T-cell (primary cell): ENCODE data around the gene PLAC1. TPM values are rescaled to one million over a fixed set of nuclear protein-coding genes. Genes with fewer than 3 reads are reported as not detected.

Experiments
- ATAC-seq, 4 experiments: fragments of 200-7000 bp in 3 of 4; fragments of 150-1000 bp in 1 of 4; cut with Tn5 transposase; replicated peaks in 1 of 4; 1 replicate in 3 of 4; 2 replicates in 1 of 4; pipeline ENCODE4 v1.10.0; 2021; ENCODE audit warnings: moderate library complexity in 3 of 4, mild to moderate bottlenecking in 2 of 4, moderate number of reproducible peaks in 1 of 4
- CTCF ChIA-PET, 2 donors: fragments of 300-600 bp; sonication (Branson Sonifier 250); formaldehyde crosslinking; loops; one replicate each; lab custom pipeline; 2022; ENCODE audit warnings: antibody characterized with exemption in 2 of 2; lab: Charles Lee
- POLR2A ChIA-PET, 2 donors: fragments of 300-600 bp; sonication (Branson Sonifier 250); formaldehyde crosslinking; loops; one replicate each; lab custom pipeline; 2022; ENCODE audit warnings: antibody characterized with exemption in 2 of 2; lab: Charles Lee
- DNase-seq, 35 experiments: peaks; one replicate each; pipeline versions ENCODE4 v3.0.0 to v3.0.0-alpha.2; 2013 to 2023
- H3K27ac ChIP-seq: one replicate; pipeline ENCODE4 v1.5.1; 2013; ENCODE audit warnings: low read length
- H3K27me3 ChIP-seq, 2 experiments: replicated peaks in 1 of 2; 1 replicate in 1 of 2; 2 replicates in 1 of 2; pipeline versions ENCODE4 v1.6.1 to v1.7.0; 2013; ENCODE audit warnings: low read length in 1 of 2, mixed read lengths in 1 of 2; ENCODE audit not compliant: control insufficient read depth in 2 of 2, insufficient read depth in 2 of 2; ENCODE audit errors: extremely low read depth in 1 of 2
- H3K36me3 ChIP-seq, 2 donors: 1 replicate in 1 of 2; 2 replicates in 1 of 2; pipeline versions ENCODE4 v1.6.1 to v1.7.0; 2013; ENCODE audit warnings: low read length in 1 of 2; ENCODE audit not compliant: control insufficient read depth in 2 of 2, insufficient read depth in 1 of 2; ENCODE audit errors: extremely low read depth in 1 of 2
- H3K4me1 ChIP-seq, 2 experiments: 1 replicate in 1 of 2; 2 replicates in 1 of 2; pipeline versions ENCODE4 v1.6.1 to v1.7.0; 2013; ENCODE audit warnings: low read length in 2 of 2, mixed read lengths in 1 of 2; ENCODE audit not compliant: insufficient read depth in 2 of 2, control insufficient read depth in 1 of 2; ENCODE audit errors: extremely low read depth in 1 of 2
- H3K4me3 ChIP-seq, 2 donors: 1 replicate in 1 of 2; 2 replicates in 1 of 2; pipeline versions ENCODE4 v1.5.1 to v1.7.0; 2013; ENCODE audit warnings: mild to moderate bottlenecking in 2 of 2, low read length in 1 of 2, moderate library complexity in 1 of 2; ENCODE audit not compliant: control insufficient read depth in 1 of 2; ENCODE audit errors: extremely low read depth in 1 of 2
- H3K9me3 ChIP-seq: 2 replicates; pipeline ENCODE4 v1.7.0; 2013
- H3K27ac Mint-ChIP-seq, 2 donors: one replicate each; pipeline ENCODE4 v1.8.0; 2020 to 2021; ENCODE audit warnings: mild to moderate bottlenecking in 2 of 2, mixed read lengths in 2 of 2
- H3K27me3 Mint-ChIP-seq, 2 donors: one replicate each; pipeline ENCODE4 v1.8.0; 2021 to 2022; ENCODE audit warnings: mixed read lengths in 2 of 2
- H3K36me3 Mint-ChIP-seq: one replicate; pipeline ENCODE4 v1.8.0; 2021; ENCODE audit warnings: mixed read lengths
- H3K4me1 Mint-ChIP-seq, 3 donors: one replicate each; pipeline ENCODE4 v1.8.0; 2020 to 2022; ENCODE audit warnings: mixed read lengths in 3 of 3, mild to moderate bottlenecking in 1 of 3
- H3K4me3 Mint-ChIP-seq, 3 donors: one replicate each; pipeline ENCODE4 v1.8.0; 2020 to 2022; ENCODE audit warnings: mild to moderate bottlenecking in 3 of 3, mixed read lengths in 3 of 3, moderate library complexity in 3 of 3
- H3K9me3 Mint-ChIP-seq, 3 donors: one replicate each; pipeline ENCODE4 v1.8.0; 2020 to 2022; ENCODE audit warnings: mixed read lengths in 3 of 3
- WGBS: methylation state at CpG from one replicate; pipeline ENCODE4 v1.1.5; 2013; ENCODE audit warnings: missing lambda C conversion rate; ENCODE audit not compliant: insufficient coverage; 5-methylcytosine and 5-hydroxymethylcytosine counted together
- total RNA-seq, 35 experiments: library from RNA in 6 of 35; stranded (reverse) in 6 of 35; fragments of 120-200 nt in 1 of 35; gene quantifications; one replicate each; pipeline versions ENCODE4 v1.2.1 to v1.2.4 and lab custom pipeline; 2013 to 2026

PLAC1 gene
- total RNA-seq, 5 donors from 2014 or later (not counting 1 experiment from before 2014, with no cell fraction given) = not detected

DNA sequence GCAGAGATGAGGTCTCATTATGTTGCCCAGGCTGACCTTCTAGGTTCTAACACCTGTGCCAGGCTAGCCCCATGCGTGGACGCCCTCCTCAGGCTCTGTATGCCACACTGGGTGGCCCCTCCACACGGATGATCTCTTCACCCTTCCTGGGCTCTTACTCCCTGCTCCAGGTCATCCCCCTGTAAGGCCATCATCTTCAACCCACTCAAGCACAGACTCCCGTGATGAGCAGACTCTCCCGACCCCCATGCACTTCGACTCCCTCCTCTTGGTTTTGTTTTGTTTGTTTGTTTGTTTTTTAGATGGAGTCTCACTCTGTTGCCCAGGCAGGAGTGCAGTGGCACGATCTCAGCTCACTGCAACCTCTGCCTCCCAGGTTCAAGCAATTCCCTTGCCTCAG, 127.4 kb downstream of the PLAC1 start:
- Histone ChIP-seq H3K4me3 (no peak overlapping the region), H3K27ac (no peak overlapping the region), H3K36me3 (no peaks in the 10 kb centered on the region), H3K4me1 (no peaks in the 10 kb centered on the region), H3K27me3 (no peaks in the 10 kb centered on the region), H3K9me3 (no peaks in the 10 kb centered on the region)
- Mint-ChIP-seq H3K36me3 (no peaks in the 10 kb centered on the region), H3K27ac (no peak overlapping the region), H3K27me3 (peaks cover 0 to 6% of the 10 kb centered on the region in 2 donors), H3K4me1 (no peaks in the 10 kb centered on the region), H3K4me3 (no peak overlapping the region), H3K9me3 (no peaks in the 10 kb centered on the region)
- no CpG with 5 or more reads among the region's 7 CpGs for WGBS
- ATAC-seq (no peak), DNase-seq (no peak)
- CTCF ChIA-PET = no interaction called here
- POLR2A ChIA-PET = no interaction called here

DNA sequence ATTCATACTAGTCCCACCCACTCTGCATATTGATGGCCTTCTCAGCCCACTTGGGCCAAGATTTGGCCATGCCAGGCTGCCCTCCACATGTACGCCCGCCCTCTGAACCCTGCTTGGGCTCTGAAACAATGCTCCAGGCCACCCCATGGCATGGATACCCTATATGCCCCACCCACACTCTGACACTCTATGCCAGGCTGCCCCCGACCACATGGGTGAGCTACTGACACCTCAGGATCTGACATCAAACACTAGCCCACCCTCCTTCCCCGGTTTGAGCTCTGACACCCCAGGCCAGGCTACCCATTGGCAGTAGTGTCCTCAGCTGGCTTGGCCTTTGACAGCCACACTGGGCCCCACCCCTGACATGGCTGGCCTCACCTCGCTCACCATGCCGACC, 128.8 kb downstream of the PLAC1 start:
- DNase-seq = no peak
- Mint-ChIP-seq H3K9me3 (no peaks in the 10 kb centered on the region), H3K27ac (no peak overlapping the region), H3K27me3 (peaks cover 0 to 11% of the 10 kb centered on the region in 2 donors), H3K36me3 (no peaks in the 10 kb centered on the region), H3K4me3 (no peak overlapping the region), H3K4me1 (no peaks in the 10 kb centered on the region)
- Histone ChIP-seq H3K4me3 (no peak overlapping the region), H3K9me3 (no peaks in the 10 kb centered on the region), H3K27ac (no peak overlapping the region), H3K36me3 (no peaks in the 10 kb centered on the region), H3K4me1 (no peaks in the 10 kb centered on the region), H3K27me3 (no peaks in the 10 kb centered on the region)
- ChIA-PET POLR2A (no interaction called here), CTCF (no interaction called here)
- 88% methylated on average over 5 of the region's 6 CpGs for WGBS
- no peak for ATAC-seq

DNA sequence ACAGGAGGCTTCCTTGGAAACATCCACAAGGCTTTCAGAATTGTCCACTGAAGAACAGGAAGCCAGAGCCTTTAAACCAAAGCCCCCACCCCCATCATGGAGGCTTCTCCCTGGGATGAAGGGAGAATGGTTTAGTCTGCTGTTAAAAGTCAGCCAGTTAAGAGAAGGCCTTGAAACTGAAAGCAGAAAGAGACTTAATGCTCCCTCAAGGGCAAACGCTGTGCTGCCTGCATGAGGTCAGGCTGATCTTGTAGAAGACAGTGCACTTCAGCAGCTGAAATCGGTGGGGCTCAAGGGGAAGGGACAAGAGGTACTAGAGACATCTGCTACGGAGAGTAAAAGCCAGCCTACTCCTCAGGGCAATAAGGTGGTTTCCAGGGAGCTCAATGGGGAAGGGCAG, 129.3 kb downstream of the PLAC1 start:
- Histone ChIP-seq H3K9me3 (no peaks in the 10 kb centered on the region), H3K4me3 (no peak overlapping the region), H3K4me1 (no peaks in the 10 kb centered on the region), H3K27me3 (no peaks in the 10 kb centered on the region), H3K36me3 (no peaks in the 10 kb centered on the region), H3K27ac (no peak overlapping the region)
- no peak overlapping the region for H3K27ac Mint-ChIP-seq
- no peak for DNase-seq
- H3K4me3 Mint-ChIP-seq = no peak overlapping the region
- H3K36me3 Mint-ChIP-seq = no peaks in the 10 kb centered on the region
- peaks cover 0 to 11% of the 10 kb centered on the region in 2 donors for H3K27me3 Mint-ChIP-seq
- no CpG with 5 or more reads among the region's 3 CpGs for WGBS
- ATAC-seq = no peak
- H3K4me1 Mint-ChIP-seq = no peaks in the 10 kb centered on the region
- POLR2A ChIA-PET = no interaction called here
- CTCF ChIA-PET = no interaction called here
- no peaks in the 10 kb centered on the region for H3K9me3 Mint-ChIP-seq

DNA sequence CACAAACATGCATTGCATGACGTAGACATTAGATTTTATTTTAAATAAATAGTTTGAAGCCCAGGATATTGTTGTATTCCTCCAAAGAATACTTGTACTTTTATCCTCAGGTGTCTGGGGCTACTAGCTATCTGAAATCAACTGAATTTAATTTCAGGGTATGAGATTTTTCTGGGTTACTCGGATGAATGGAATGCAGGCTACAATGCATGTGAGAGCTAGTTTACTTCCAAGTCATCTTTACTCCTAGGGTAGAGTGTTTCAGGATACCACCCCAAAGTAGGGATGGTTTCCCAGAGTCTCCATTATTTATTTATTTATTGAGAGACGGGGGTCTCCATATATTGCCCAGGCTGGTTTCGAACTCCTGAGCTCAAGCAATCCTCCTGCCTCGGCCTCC, 131.9 kb downstream of the PLAC1 start:
- H3K4me1 ChIP-seq = no peaks in the 10 kb centered on the region
- H3K36me3 Mint-ChIP-seq = no peaks in the 10 kb centered on the region
- ChIA-PET POLR2A (no interaction called here), CTCF (no interaction called here)
- H3K27me3 Mint-ChIP-seq = peaks cover 0 to 5% of the 10 kb centered on the region in 2 donors
- no peaks in the 10 kb centered on the region for H3K27me3 ChIP-seq
- H3K9me3 ChIP-seq = no peaks in the 10 kb centered on the region
- H3K36me3 ChIP-seq = no peaks in the 10 kb centered on the region
- 100% methylated on average over 2 of the region's 5 CpGs for WGBS
- no peak overlapping the region for H3K4me3 ChIP-seq
- no peak overlapping the region for H3K27ac ChIP-seq
- DNase-seq = no peak
- ATAC-seq = no peak
- H3K27ac Mint-ChIP-seq = no peak overlapping the region
- H3K4me1 Mint-ChIP-seq = peaks cover 4 to 6% (median 5%) of the 10 kb centered on the region in 3 donors
- no peaks in the 10 kb centered on the region for H3K9me3 Mint-ChIP-seq
- no peak overlapping the region for H3K4me3 Mint-ChIP-seq

DNA sequence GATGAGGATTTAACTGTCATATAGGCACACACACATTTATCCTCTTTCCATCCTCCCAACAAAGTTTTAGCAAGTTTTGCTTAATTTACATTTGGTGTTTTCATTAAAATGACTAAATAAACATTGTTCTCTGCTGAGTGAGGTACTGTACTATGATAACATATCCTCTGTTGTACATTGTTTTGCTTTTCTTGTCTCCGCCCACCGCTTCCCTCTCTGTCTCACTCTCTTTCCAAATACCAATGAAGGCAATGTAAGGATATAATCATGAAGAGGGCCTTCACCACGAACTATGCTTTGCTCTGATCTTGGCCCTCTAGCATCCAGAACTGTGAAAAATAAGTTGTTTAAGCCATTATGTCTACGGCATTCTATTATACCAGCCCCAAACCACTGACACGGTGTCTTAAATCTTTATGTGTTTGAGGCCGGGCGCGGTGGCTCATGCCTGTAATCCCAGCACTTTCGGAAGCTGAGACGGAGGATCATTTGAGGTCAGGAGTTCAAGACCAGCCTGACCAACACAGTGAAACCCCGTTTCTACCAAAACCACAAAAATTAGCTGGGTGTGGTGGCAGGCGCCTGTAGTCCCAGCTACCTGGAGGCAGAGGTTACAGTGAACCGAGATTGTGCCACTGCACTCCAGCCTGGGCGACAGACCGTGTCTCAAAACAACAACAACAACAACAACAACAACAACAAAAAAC, 133.0 kb downstream of the PLAC1 start:
- no peak for ATAC-seq
- Histone ChIP-seq H3K4me3 (no peak overlapping the region), H3K27me3 (no peaks in the 10 kb centered on the region), H3K27ac (no peak overlapping the region), H3K4me1 (no peaks in the 10 kb centered on the region), H3K9me3 (no peaks in the 10 kb centered on the region), H3K36me3 (no peaks in the 10 kb centered on the region)
- POLR2A ChIA-PET = no interaction called here
- H3K27me3 Mint-ChIP-seq = peaks cover 0 to 5% of the 10 kb centered on the region in 2 donors
- H3K4me3 Mint-ChIP-seq = no peak overlapping the region
- CTCF ChIA-PET = no interaction called here
- no peak overlapping the region for H3K27ac Mint-ChIP-seq
- peaks cover 4 to 6% (median 5%) of the 10 kb centered on the region in 3 donors for H3K4me1 Mint-ChIP-seq
- no peaks in the 10 kb centered on the region for H3K9me3 Mint-ChIP-seq
- no CpG with 5 or more reads among the region's 15 CpGs for WGBS
- H3K36me3 Mint-ChIP-seq = no peaks in the 10 kb centered on the region
- DNase-seq = no peak

DNA sequence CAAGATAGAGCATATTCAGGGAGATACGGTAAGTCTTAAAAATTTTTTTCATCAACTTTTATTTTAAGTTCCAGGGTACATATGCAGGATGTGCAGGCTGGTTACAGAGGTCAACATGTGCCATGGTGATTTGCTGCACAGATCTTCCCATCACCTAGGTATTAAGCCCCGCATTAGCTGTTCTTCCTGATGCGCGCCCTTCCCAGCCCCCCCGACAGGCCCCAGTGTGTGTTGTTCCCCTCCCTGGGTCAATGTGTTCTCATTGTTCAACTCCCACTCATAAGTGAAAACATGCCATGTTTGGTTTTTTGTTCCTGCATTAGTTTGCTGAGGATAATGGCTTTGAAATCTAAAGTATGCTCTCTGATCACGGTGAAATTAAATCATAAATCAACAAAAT, 134.1 kb downstream of the PLAC1 start:
- Mint-ChIP-seq H3K4me1 (peaks cover 4 to 6% (median 5%) of the 10 kb centered on the region in 3 donors), H3K36me3 (no peaks in the 10 kb centered on the region)
- no CpG with 5 or more reads among the region's 6 CpGs for WGBS

More for the DNA sequence above, 134.1 kb downstream of the PLAC1 start:
- CTCF ChIA-PET = no interaction called here
- H3K36me3 ChIP-seq = no peaks in the 10 kb centered on the region
- H3K4me3 ChIP-seq = no peak overlapping the region
- ATAC-seq (no peak), DNase-seq (no peak)
- POLR2A ChIA-PET = no interaction called here
- Mint-ChIP-seq H3K27me3 (peaks cover 0 to 5% of the 10 kb centered on the region in 2 donors), H3K4me3 (no peak overlapping the region), H3K27ac (no peak overlapping the region), H3K9me3 (no peaks in the 10 kb centered on the region)
- no peak overlapping the region for H3K27ac ChIP-seq
- no peaks in the 10 kb centered on the region for H3K9me3 ChIP-seq
- H3K4me1 ChIP-seq = no peaks in the 10 kb centered on the region
- no peaks in the 10 kb centered on the region for H3K27me3 ChIP-seq
